GM08714 (cell line): ENCODE results near the gene DPP6.
"Not testable (repeated sequence)": the region's sequence is repeated elsewhere in the genome, so short reads cannot be mapped to it uniquely, and the experiment has no call there.

ENCODE experiments used
- H3K4me3 ChIP-seq: fragments of 200-500 bp; sonication (Bioruptor generic); 2 replicates; pipeline ENCODE4 v1.5.1; 2014; ENCODE audit warnings: mild to moderate bottlenecking, low read length, inconsistent platforms
- ZNF274 ChIP-seq: IDR thresholded peaks from 2 replicates; pipeline ENCODE4 v1.6.1; 2012; ENCODE audit warnings: mild to moderate bottlenecking, low read depth, low read length

DPP6 gene

GRCh38 chr7:154647625-154648024, 595.4 kb downstream of the DPP6 start:
- H3K4me3 ChIP-seq = no peak overlapping the region

GRCh38 chr7:154649015-154649414, 596.8 kb downstream of the DPP6 start:
- no peak for TF ChIP-seq ZNF274
- H3K4me3 ChIP-seq = no peak overlapping the region

More at GRCh38 chr7:154647625-154648024, 595.4 kb downstream of the DPP6 start:
- no peak for TF ChIP-seq ZNF274

- no peak for TF ChIP-seq ZNF274
Observed at GRCh38 chr7:154649434-154649833, 597.2 kb downstream of the DPP6 start.

GRCh38 chr7:154650275-154650674, 598.1 kb downstream of the DPP6 start:
- TF ChIP-seq ZNF274 = no peak
- no peak overlapping the region for H3K4me3 ChIP-seq

More at GRCh38 chr7:154649434-154649833, 597.2 kb downstream of the DPP6 start:
- no peak overlapping the region for H3K4me3 ChIP-seq

- H3K4me3 ChIP-seq = no peak overlapping the region
- no peak for TF ChIP-seq ZNF274
Observed at GRCh38 chr7:154651501-154651900, 599.3 kb downstream of the DPP6 start.

- H3K4me3 ChIP-seq = no peak overlapping the region
- no peak for TF ChIP-seq ZNF274
Observed at GRCh38 chr7:154652564-154652963, 600.4 kb downstream of the DPP6 start.

GRCh38 chr7:154653281-154653680, 601.1 kb downstream of the DPP6 start:
- no peak overlapping the region for H3K4me3 ChIP-seq
- no peak for TF ChIP-seq ZNF274

- H3K4me3 ChIP-seq = no peak overlapping the region
- no peak for TF ChIP-seq ZNF274
Observed at GRCh38 chr7:154656618-154657017, 604.4 kb downstream of the DPP6 start.

- H3K4me3 ChIP-seq = no peak overlapping the region
- TF ChIP-seq ZNF274 = no peak
Observed at GRCh38 chr7:154666768-154667167, 614.6 kb downstream of the DPP6 start.

- H3K4me3 ChIP-seq = no peak overlapping the region
- no peak for TF ChIP-seq ZNF274
Observed at GRCh38 chr7:154672659-154673415, 620.6 kb downstream of the DPP6 start.

GRCh38 chr7:154674191-154674590, 622.0 kb downstream of the DPP6 start:
- H3K4me3 ChIP-seq = no peak overlapping the region
- no peak for TF ChIP-seq ZNF274

GRCh38 chr7:154675560-154675959, 623.4 kb downstream of the DPP6 start:
- no peak overlapping the region for H3K4me3 ChIP-seq
- TF ChIP-seq ZNF274 = no peak

GRCh38 chr7:154676033-154676421, 623.8 kb downstream of the DPP6 start:
- H3K4me3 ChIP-seq = not testable (repeated sequence)

- no peak overlapping the region for H3K4me3 ChIP-seq
- no peak for TF ChIP-seq ZNF274
Observed at GRCh38 chr7:154676422-154677073, 624.4 kb downstream of the DPP6 start.

- no peak overlapping the region for H3K4me3 ChIP-seq
- TF ChIP-seq ZNF274 = no peak
Observed at GRCh38 chr7:154677454-154677853, 625.3 kb downstream of the DPP6 start.

- H3K4me3 ChIP-seq = not testable (repeated sequence)
Observed at GRCh38 chr7:154678001-154678550, 625.9 kb downstream of the DPP6 start.
